GM11168 (cell line): ENCODE data around the gene NPTX2.

ENCODE experiments used
- in situ Hi-C: fragments of 300-500 bp; cut with MboI; formaldehyde crosslinking; loops from one replicate; pipeline ENCODE4 v1.12.0; 2022; ENCODE audit warnings: low sequenced_read_pairs; ENCODE audit not compliant: unreplicated experiment

The NPTX2 gene

DNA sequence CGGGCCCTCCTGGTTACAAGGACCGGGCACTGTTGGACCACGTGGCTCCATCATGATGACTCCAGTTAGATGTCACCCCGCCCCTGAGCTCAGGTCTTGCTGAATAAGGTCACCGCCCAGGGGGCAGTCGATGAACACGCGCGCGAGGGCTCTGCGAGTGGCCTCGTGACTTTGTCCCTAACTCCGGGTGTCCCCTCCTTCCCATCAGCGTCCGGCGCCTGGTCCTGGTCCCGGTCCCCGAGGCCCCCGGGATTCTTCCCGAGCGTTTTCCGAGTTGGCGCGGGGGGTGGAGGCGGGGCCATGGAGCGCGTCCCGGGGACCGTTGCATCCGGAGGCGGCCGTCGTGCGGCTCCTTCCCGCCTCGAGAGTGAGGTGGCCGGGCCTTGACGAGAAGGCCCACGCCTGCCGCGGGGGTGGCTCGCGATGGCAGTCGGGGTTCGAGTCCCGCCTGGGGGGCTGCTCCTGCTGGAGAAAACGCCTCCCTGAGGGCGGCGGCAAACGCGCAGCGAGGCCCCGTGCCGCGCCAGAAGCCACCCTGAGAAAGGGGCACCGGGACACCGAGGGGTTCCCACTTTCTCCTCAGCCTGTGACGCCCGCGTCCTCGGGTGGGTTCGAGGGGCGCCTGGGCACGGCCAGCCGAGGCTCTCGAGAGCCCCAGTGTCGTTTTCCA is 569 bp upstream of the NPTX2 start:
- in situ Hi-C loops = no loop called here

DNA sequence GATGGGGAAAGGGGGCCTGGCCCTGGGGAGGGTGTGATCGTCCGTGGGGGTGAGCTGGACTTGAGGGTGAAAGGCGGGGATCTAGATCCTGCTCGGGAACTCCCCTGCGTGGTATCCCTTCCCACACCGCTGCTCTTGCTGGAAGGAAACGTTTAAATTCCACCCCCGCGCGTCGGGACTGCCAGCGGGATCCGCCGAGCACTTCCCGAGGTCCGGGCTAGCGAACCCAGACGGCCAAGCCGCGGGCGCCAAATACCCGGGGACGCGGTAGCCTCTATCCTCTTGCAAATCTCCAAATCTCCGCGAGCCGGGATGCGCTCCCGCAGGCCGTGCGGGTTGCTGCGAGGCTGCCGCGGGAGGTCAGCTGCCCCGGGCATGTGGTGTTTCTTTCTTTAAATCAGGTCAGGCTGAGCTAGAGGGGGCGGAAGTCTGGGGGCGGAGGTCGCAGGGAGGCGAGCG is 904 bp downstream of the NPTX2 start:
- in situ Hi-C loops = no loop called here

DNA sequence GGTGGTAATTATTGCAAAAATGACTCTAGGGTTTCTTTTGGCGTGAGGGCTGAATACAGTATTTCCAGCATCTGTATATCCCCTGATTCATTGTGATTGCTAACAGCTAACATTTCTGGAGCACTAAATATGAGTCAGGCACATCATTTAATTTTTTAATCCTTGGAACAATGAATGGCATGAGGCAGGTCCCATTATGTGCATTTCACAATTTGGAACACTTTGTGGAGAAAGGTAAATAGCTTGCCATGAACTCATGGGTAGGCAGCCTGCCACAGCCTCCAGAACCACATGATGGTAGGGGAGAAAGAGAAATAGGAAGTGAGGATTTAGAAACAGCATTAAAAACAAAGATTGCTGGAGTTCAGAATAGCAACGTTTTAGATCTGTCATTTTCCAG is 1.7 kb downstream of the NPTX2 start:
- in situ Hi-C loops = no loop called here

DNA sequence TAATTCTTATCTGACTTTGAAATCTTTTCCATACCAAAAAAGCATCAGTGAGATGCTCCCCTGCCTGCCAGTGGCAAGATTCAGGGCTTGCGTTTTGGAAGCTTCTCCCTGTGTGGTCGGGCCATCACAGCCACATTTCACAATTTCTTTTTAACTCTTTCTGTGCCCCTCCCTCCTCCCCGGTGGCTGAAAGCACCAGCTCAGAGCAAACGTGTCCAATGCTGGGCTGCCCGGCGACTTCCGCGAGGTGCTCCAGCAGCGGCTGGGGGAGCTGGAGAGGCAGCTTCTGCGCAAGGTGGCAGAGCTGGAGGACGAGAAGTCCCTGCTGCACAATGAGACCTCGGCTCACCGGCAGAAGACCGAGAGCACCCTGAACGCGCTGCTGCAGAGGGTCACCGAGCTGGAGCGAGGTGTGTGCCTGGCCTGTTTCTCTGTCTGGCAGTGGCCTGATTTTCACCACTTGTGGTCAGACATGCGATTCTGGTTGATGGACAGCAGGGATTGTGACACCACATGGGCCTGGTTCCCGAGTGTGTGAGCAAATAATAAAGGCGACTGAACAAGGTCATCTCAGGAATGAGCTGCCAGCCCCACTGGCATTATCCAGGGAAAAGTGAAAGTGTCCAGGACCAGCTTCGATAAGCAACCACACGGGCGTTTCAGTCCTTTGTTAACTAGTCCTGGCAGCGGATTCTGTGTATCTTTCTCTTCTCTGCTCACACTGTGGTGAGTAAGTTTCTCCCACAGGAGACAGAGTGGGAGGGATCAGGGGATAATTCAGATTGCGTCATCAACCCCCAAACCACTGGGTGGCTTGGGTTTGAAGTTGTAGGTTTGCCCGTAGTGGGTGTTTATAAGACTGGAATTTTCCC is 2.6 kb downstream of the NPTX2 start:
- in situ Hi-C loops = no loop called here

DNA sequence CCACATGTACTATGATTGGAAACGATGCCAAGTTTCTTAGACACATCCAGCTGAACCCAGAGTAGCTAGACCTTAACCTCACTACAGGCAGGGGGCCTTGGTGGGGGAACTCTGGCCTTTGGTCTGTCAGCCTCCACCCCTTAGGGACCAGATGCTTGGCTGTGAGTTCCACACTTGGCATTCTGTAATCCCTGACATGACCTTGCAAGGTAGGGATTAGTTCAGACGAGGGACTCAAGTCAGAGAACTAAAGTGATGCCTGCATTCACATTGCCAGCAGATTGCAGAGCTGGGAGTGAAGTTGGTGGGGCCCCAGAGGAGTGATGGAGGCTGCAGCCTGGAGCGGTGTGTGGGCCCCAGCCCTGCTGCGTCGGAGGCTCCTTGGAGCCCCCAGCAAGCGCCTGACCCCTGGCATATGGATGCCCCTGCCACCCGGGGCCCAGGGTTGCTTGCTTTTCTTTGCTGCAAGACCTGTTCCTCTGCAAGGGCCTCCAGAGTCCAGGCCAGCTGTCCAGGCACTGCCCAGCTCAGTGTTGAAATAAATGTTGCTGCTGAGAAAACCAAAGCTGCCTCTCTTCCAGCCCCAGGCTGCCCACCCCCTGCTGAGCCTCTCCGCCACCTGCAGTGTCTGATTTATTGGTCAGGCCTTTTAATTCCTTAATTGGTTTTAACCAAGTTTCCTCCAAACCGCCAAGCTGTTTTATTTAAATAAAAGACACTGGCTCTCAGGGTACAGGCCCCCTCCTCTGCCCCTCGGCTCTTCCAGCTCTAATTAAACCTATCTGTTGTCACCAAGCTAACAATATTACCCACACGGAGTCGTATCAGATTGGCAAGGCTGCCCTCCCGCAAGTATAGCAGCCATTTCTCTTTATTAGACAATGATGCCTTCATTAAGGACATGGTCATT is 4.7 kb downstream of the NPTX2 start:
- in situ Hi-C loops = no loop called here

DNA sequence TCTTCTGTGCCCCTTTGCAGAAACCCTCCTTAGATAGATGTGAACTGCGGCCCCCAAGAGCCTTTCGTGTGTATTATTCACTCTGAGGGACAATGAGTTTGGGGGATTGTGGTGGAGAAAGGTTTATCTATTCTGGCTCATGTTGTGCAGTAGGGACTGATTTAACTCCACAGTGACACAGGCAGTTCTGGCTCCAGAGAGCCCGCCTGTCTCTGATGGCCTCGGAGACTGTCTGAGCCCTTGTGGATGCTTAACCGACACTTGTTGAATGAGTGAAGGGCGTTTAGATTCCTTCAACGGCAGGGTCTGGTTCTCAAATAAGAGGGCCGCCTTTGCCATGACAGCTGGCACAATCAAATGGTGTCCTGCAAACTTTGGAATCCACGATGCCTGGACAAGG is 5.8 kb downstream of the NPTX2 start:
- in situ Hi-C loops = no loop called here

DNA sequence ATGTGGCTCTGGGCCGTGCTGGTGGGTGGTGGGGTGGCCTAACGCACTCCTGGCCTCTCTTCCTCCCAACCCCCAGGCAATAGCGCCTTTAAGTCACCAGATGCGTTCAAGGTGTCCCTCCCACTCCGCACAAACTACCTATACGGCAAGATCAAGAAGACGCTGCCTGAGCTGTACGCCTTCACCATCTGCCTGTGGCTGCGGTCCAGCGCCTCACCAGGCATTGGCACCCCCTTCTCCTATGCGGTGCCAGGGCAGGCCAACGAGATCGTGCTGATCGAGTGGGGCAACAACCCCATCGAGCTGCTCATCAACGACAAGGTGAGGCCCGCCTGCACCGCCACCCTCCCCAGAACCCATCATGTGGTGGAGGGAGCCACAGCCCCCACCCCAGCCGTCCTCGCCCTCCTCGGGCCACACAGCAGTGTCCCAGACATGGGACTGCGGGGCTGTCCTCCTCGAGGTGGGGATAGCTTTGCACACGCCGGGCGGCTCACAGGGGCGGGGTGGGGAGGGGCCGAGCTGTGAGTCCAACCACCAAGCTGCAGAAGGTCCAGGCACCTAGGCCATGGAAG is 7.8 kb downstream of the NPTX2 start:
- in situ Hi-C loops = no loop called here

DNA sequence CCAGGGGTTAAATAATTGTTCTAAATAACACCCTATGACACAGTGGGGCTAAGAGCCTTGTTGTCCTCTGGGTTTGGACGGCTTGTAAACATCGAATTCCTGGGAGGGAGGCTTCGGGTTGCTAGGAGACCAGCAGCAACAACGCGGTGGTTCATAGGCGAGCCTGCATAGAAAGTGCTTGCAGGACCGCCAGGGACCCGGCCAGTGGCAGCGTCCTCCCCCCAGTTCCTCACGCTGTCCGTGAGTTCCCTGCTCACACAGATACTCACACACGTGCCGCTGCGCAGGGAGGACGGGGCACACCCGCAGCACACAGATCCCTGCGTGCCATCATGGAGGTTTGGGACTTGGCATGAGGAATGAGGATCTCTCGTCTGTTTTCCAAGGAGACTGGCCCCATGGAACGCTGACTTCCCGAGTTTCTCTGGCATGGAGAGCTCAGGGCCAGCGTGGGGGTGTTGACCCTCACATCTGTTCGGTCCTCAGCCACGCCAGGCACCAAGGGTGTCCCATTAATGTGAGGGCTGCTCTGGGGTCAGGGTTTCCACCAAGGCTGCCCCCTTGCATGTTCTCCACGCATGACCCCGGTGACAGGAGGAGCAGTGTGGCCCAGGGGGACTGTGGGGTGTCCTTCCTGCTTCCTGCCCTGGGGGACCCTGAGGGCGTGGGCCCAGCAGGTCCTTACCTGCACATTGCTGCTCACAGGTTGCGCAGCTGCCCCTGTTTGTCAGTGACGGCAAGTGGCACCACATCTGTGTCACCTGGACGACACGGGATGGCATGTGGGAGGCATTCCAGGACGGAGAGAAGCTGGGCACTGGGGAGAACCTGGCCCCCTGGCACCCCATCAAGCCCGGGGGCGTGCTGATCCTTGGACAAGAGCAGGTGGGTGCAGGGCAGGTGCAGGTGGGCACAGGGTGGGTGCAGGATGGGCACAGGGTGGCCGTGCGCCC is 9.7 kb downstream of the NPTX2 start:
- in situ Hi-C loops = no loop called here

DNA sequence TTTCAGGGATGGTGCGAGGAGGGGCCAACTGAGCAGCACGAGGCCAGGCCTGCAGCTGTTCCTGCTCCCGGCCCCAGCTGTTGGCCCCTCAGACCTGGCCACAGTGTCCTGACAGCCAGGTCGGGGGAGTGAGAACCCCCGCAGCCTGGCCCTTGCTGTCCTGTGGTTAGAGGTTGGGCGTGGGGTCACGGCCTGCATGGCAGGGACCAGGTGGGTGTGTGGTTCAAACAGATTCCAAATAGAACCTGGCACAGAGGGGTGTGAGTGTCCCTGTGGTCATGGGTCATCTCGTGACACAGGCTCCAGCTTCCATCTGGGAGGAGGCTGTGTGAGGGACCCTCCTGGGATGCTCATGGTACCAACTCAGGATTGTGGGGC is 10.3 kb downstream of the NPTX2 start:
- in situ Hi-C loops = no loop called here

DNA sequence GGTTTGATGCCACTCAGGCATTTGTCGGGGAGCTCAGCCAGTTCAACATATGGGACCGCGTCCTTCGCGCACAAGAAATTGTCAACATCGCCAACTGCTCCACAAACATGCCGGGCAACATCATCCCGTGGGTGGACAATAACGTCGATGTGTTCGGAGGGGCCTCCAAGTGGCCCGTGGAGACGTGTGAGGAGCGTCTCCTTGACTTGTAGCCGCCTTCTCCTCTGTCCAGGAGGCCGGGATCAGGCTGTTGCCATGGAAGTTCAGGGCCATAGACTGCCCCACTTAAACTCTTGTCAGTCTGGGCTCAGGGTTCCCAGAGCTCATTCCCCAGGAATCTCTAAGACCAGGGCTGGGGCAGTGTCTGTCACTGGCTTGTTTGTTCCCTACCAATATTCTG is 11.3 kb downstream of the NPTX2 start:
- in situ Hi-C loops = no loop called here

DNA sequence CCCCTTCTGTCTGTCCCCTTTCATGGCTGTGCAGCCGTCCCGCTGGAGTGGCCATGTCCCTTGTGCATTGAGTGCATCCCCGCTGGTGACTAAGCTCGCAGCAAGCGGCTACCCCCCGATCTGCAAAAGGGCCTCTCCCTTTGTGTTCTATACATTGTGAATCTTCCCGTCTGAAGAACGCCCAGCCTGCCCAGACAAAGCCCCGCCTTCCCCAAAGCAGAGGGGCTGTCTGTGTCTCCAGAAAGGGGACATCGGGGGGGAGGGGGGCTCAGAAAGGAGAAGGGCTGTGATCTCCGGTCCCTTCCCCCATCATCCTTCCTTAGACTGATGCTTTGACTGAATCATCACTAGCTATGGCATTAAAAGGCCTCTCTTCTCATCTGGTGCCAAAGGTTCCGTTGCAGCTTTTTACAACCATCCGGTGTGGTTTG is 11.9 kb downstream of the NPTX2 start:
- in situ Hi-C loops = no loop called here

DNA sequence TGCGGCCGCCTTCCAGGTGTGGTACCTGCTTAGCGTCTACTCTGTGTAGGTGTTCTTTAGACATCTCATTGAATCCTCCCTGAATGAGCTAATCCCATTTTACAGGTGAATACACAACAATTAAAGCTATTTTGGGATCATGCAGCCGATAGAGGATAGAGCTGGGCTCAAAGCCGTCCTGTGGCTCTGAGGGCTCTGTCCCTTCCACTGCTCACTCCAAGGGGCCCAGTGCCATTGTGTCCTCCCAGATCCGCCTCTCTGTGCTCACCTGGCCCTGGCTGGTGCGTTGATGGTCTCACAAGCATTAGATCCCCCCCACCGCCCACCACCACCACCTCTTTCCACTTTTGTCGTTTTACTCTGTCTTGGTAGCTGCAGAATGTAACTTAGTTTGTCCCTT is 13.1 kb downstream of the NPTX2 start:
- in situ Hi-C loops = no loop called here

DNA sequence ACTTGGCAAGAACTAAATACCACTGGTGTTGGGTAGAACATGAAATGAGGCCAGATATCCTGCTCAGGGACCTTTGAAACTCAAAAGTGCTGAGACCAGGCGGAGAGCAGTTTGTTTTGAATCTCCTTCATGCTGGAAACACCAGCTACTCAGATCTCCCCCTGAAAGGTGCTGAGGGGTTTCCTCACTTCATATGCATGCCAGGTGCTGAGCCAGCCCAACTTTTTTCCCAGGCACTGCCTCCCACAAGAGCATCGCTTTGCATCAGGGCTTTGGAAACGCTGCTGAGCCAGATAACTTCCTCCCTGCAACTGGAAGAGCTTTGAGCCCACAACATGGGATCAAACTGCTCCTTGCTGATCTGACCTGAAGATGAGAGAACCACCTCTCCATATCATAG is 13.7 kb downstream of the NPTX2 start:
- in situ Hi-C loops = no loop called here

DNA sequence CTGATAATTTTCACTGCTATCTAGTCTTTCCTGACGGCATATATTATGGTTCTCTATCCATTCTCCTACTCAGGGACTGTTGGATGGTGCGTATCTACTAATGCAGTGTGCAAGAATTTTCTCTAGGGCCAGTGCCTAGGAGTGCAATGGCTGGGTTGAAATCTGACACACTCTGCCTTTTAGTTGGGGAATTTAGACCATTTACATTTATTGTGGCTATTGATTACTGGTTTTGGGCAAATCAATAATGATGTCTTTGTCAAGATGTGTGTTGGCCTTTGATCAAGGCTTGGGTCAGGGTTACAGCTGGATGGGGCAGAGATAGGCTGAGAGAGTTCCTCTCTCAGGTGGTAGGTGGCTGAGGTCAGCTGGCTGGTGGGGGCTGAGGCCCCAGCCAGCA is 21.8 kb downstream of the NPTX2 start:
- in situ Hi-C loops = no loop called here

DNA sequence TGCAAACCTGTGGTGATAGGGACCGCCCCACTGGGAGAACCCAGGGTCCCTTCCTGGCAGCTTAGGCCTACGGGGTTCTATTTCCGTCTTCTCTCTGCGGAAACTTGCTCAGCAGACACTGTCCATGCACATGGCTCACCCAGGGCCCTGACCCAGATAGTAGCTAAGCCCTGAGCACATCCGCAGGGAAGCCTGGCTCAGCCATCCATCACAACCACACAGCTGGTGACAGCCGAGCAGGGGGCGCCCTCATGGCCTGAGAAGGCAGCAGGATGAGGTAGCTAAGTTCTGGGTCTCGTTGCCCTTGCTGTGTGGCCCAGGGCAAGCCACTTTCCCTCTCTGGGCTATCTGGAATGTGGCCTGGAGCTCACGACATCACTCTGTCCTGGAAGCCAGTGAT is 23.3 kb downstream of the NPTX2 start:
- in situ Hi-C loops = no loop called here

DNA sequence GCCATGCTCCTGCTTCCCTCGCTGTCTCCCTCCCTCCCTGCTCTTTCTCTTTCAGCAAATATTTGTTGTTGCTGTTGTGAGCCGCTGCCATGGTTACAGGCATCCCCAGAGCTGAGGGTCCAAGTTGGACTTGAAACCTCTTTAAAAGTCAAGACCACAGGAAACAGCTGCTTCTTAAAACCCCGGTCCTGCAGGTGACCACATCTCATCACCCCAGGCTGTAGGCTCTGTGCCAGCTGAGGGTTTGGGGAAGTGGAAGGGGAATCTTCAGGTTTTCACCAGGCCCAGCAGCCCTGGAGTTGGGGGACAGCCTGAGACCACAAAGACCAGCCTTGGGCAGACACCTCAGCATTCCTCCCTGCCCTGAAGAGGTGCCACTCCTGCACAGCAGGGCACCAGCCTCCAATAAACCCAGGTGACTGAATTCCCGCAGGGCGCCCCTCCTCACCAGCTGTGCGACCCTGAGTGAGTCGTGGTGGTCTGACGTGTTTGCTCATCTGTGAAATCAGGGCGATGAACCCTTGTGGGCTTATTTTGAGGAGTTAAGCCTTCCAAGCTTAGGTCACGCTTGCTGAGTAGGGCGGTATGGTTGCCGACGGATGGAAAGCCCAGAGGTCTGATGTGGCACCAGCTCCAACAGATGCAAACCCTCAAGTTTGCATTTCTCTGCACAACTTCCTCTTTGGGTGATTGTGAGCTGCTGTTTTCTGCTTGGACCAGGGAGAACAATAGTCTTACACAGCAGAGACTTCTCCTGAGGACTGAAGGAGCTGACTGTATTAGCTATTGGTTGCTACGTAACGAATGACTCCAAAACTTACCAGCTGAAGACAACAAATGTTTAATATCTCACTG is 24.8 kb downstream of the NPTX2 start:
- in situ Hi-C loops = no loop called here

DNA sequence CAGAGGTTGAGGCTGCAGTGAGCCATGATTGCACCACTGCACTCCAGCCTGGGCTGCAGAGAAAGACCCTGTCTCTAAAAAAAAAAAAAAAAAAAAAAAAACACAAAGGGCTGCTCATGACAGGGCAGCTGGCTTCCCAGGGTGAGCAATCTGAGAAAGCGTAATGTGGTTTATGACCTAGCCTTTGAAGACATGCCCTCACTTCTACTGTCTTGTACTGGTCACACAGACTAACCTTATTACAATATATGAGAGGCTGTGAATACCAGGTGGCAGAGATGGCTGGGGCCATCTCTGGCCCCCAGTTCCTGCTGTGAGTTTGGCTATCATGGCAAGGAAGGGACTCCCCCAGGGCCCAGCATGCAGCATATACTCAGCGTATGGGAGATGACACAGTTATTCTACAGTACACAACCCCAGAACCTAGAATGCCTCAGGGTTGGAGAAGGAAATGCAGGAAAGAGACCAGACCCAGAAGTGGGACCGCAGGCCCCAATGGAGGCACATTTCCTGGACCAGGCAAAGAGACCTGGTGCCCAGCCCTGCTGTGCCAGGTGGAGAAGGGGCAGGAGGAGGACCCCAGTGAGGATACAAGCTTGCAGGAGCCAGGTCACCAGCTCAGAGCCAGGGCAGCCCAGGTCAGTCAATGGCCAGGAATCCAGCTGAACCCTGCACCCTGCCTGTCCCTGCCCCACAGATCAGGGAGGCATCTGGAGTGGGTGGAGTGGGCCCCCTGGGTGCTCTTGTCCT is 26.3 kb downstream of the NPTX2 start:
- in situ Hi-C loops = no loop called here

DNA sequence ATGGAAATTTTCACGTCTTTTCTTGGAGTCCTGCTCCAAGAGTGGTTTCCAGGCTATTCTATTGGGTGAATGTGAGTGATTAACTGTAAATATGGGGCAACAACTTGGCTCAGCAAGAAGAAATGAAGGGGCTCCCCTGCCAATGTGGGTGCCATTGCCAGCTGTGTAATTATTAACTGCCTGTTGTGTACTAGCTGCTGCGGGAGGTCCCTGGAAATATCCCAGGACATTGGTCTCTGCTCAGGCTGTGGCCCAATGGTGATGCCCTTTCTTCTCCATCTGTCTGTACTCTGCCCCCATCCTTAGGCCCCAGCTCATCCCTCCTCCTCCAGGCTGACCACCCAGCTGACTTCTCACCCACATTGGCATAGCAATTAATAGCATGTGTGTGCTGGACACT is 29.4 kb downstream of the NPTX2 start:
- in situ Hi-C loops = no loop called here
